GM12874 (cell line): Measurements from ENCODE around the gene TREH.

Experiments
- TF ChIP-seq, protein P1 (sequence below): IDR thresholded peaks from 2 replicates; pipeline ENCODE4 v1.5.1; 2011; ENCODE audit warnings: low read depth, mild to moderate bottlenecking, control low read depth, low read length, moderate library complexity; ENCODE audit not compliant: insufficient read depth

The TREH gene

DNA sequence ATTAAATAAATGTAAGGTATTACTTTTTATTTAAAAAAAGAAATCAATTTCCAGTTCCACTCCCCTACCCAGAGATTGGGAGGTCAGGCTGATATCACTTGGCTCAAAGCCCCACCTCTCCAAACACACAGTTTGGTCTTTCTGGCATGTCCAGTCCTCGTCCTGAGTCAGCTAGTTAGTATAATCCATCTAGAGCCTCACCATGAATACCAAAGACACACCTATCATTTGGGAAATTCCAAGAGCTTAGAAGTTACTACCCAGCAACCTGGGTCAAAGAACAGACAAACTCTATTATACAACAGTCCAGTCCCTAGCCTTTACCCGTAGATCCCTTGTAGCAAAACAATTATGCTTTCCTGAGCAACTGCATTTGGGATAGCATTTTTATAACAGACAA, 9.4 kb downstream of the TREH start:
- TF ChIP-seq, protein P1, sequence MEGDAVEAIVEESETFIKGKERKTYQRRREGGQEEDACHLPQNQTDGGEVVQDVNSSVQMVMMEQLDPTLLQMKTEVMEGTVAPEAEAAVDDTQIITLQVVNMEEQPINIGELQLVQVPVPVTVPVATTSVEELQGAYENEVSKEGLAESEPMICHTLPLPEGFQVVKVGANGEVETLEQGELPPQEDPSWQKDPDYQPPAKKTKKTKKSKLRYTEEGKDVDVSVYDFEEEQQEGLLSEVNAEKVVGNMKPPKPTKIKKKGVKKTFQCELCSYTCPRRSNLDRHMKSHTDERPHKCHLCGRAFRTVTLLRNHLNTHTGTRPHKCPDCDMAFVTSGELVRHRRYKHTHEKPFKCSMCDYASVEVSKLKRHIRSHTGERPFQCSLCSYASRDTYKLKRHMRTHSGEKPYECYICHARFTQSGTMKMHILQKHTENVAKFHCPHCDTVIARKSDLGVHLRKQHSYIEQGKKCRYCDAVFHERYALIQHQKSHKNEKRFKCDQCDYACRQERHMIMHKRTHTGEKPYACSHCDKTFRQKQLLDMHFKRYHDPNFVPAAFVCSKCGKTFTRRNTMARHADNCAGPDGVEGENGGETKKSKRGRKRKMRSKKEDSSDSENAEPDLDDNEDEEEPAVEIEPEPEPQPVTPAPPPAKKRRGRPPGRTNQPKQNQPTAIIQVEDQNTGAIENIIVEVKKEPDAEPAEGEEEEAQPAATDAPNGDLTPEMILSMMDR: no peak

DNA sequence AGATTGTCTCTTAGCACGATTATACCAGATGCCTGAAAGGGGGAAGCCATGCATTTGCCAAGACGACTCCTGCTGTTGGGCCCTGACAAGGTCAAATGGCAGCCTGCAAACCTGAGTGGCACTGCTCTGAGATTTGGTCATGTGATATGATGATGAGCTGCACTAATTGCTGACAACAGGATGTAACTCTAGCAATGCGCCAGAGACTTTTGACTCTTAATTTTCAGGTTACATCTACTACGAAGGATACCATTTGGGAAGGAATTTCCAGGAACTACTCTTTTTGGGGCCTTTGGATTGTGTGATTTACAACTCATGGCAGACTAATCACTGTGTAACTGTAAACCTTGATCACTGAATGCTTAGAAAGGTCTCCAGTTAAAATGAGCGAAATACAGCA, 13.1 kb downstream of the TREH start:
- TF ChIP-seq, protein P1: no peak

DNA sequence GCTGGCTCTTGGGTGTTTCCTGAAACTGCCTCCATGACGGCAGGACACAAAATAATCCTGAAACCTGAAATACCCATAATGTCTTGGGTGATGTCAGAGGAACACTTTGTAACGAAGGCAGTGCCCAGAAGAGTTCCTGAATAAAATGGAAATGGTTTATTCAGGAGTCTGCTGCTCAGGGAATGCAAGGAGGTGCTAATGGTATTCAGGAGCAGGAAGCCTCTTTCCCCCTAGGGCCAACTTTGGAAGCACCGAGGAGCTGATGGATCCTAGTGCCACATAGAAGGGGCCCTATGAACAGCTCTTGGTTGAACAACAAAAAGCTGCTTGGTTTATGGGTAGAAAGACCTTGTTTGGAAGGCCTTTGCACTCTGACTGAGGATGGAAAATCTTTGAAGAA, 15.5 kb downstream of the TREH start:
- TF ChIP-seq, protein P1: no peak

DNA sequence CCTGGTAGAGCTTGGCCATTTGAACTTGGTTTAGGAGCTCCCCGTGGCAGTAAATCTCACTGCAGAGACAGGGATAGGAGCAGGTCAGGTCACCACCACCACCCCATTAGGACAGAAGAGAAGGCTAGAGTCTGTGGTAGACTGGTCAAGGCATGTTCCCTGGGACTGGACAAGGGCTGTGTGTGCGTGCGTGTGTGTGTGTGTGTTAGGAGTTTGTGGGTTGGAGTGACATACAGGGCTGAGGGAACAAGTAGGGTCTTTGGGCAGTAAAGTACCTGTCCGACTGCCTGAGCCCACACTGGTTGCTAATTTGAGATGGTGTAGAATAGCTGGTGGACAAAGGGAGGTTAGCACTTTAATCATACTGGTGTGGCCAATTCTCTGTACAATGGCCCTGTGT, 16.1 kb downstream of the TREH start:
- TF ChIP-seq, protein P1: no peak

DNA sequence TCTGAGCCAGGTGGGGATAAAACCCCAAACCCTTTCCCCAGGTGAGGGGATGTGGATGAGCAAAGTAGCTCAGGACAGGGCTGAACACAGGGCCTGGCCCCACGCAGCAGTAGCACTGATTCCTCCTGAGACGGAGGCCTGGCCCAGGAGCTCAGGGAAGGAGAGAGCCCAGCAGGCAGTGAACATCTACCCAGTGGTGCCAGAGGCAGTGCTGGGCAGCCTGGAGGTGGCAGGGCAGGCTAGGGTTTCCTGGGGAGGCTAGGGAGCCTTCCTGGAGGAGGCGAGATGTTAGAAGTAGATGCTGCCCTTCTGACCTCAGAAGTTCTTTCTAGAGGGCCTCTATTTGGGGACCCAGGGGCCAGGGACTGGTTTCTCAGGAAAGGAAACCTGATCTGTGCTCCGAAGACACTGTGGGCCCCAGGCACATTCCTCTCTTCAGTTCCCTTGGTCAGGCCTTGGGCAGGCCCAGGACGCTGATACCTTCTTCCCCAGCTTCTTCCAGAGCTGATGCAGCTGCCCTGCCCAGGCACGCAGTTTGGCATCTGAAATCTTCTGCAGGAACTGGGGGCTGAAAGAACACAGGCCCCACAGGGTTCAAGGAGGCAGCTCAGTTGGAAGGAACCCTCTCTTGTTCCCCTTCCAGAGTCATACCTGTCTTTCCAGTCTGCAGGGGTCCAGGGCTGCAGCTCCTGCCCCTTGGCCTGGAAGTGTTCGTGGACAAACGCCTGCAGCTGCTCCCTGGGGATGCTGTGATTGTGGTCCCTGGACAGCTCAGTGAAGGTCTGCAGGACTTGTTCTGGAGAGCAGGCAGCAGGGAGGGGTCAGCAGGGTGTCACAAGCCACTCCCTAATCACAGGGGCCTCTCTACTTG, 16.8 kb downstream of the TREH start:
- TF ChIP-seq, protein P1: no peak

DNA sequence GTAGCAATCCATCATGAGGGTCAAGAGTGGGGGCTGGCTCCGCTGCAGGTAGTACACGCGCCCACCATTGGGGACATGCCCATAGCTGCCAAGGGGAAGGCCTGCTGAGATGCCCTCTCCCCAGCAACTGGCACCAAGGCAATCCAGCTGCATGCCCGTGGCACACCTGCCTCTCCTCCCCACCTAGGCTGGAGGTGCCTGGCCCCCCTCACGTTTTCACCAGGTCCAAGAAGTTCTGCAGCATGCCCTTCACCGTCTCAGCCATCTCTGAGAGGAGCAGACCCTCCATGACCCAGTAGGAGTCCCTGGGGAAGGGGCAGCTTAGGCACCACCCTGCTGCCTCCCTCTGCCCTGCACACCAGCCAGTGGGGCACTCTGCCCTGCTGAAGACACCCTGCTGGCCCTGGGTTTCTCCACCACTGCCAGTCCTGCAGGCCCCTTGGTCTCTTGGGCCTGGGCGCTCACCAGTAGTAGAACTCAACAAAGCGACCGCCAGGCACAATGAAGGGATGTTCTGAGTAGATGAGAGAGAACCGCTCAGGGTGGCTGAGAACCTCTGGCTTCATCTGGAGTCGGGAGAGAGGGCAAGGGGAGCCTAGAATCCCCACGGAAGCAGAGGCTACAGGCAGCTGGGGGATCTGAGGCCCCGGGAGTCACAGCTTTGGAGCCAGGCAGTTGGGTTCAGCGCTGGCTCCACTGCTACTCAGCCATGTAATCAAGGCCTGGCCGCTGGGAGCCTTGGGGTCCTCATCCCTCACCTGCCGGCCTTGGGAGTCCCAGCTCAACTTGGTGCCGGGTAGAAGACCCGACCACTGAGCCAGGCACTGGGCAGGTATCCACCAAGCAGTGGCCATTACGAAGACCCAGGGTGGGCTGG, 17.8 kb downstream of the TREH start:
- TF ChIP-seq, protein P1: no peak

DNA sequence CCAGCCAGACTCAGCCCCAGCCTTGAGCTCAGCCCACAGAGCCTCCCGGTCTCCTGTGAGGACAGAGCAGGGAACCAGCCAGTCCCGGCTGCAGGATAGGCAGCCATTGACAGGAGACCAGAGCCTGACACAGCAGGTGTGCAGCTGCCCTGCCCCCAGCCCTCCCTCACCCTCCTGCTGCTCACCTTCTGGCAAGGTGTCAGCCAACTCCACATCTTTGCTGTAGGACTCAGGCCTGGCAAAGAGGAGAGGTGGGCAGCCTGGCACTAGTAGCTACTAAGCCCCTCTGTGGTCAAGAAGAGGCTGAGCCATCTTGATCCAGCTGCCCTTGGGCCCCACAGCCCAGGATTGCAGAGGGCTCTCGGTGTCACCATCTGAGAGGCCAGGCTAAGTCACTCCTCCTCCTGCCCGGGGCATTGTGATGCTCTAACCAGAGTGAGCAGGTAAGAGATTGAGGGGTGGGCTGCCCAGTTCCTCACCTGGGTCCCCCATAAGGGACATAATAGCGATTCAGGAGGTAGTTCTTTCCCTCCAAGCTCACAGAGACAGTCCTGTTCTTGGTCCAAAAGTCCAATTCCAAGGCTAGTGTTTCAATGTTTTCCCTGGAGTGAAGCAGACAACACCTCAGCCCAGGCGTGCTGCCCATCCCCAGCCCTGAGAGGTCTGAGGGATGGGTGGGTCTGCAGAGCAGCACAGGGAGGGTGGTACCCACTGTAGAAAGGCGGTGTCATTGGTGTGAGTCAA, 18.6 kb downstream of the TREH start:
- TF ChIP-seq, protein P1: no peak
